Endodermal cell (in vitro differentiated cells): ENCODE results near the gene YEATS4. TPM values are rescaled to one million over a fixed set of nuclear protein-coding genes. Genes with fewer than 3 reads are reported as not detected.

ENCODE experiments used
- DNase-seq: peaks from one replicate; pipeline ENCODE4 v3.0.0-alpha.2; 2017
- H3K27ac ChIP-seq: 2 replicates; pipeline ENCODE4 v1.5.1; 2013; ENCODE audit warnings: mild to moderate bottlenecking, low read depth, low read length, moderate library complexity
- H3K27me3 ChIP-seq: 2 replicates; pipeline ENCODE4 v1.6.1; 2013; ENCODE audit warnings: mild to moderate bottlenecking, low read length, moderate library complexity; ENCODE audit not compliant: insufficient read depth, control insufficient read depth, poor library complexity, severe bottlenecking
- H3K36me3 ChIP-seq: 2 replicates; pipeline ENCODE4 v1.7.0; 2013; ENCODE audit warnings: mild to moderate bottlenecking, low read length, moderate library complexity; ENCODE audit not compliant: control insufficient read depth, insufficient read depth
- H3K4me1 ChIP-seq: one replicate; pipeline ENCODE4 v1.7.0; 2013; ENCODE audit warnings: low read length; ENCODE audit not compliant: control insufficient read depth, insufficient read depth
- H3K4me3 ChIP-seq: 2 replicates; pipeline ENCODE4 v1.5.1; 2013; ENCODE audit warnings: mild to moderate bottlenecking, low read length, moderate library complexity
- H3K9ac ChIP-seq: 2 replicates; pipeline ENCODE4 v1.6.1; 2013; ENCODE audit warnings: mild to moderate bottlenecking, low read length, moderate library complexity; ENCODE audit not compliant: poor library complexity, severe bottlenecking; ENCODE audit errors: extremely low read depth
- H3K9me3 ChIP-seq: 2 replicates; pipeline ENCODE4 v1.6.1; 2013; ENCODE audit warnings: mild to moderate bottlenecking, low read length, moderate library complexity; ENCODE audit not compliant: control insufficient read depth
- H3K27ac Mint-ChIP-seq: 2 replicates; pipeline ENCODE4 v1.8.0; 2020; ENCODE audit warnings: mixed read lengths
- H3K27me3 Mint-ChIP-seq: 2 replicates; pipeline ENCODE4 v1.8.0; 2021; ENCODE audit warnings: mild to moderate bottlenecking, mixed read lengths; ENCODE audit not compliant: insufficient read depth
- H3K36me3 Mint-ChIP-seq: 2 replicates; pipeline ENCODE4 v1.8.0; 2020; ENCODE audit warnings: low read depth, mixed read lengths
- H3K4me1 Mint-ChIP-seq: 2 replicates; pipeline ENCODE4 v1.8.0; 2020; ENCODE audit warnings: mixed read lengths
- H3K4me3 Mint-ChIP-seq: 2 replicates; pipeline ENCODE4 v1.8.0; 2020; ENCODE audit warnings: mild to moderate bottlenecking, moderate library complexity, mixed read lengths
- H3K9me3 Mint-ChIP-seq: 2 replicates; pipeline ENCODE4 v1.8.0; 2020; ENCODE audit warnings: mild to moderate bottlenecking, mixed read lengths
- CTCF ChIP-seq: fragments of 200-600 bp; sonication (generic); conservative IDR thresholded peaks from 2 replicates; pipeline ENCODE4 v1.5.0; 2021; ENCODE audit warnings: antibody characterized with exemption, mild to moderate bottlenecking
- WGBS, 2 experiments: methylation state at CpG; one replicate each; pipeline versions ENCODE4 v1.1.5 to v1.1.7; 2013; ENCODE audit warnings: missing lambda C conversion rate in 2 of 2, mixed read lengths in 1 of 2; ENCODE audit not compliant: insufficient coverage in 1 of 2, insufficient read length in 1 of 2; 5-methylcytosine and 5-hydroxymethylcytosine counted together
- total RNA-seq, 2 donors: library from RNA; stranded (reverse); fragmentation: NEBNext Ultra II Directional in 1 of 2; extraction: Animal tissue kit (Norgen Biotek cat#: 25700) in 1 of 2; gene quantifications; 2 replicates in 1 of 2; 3 replicates in 1 of 2; pipeline ENCODE4 v1.2.1, GENCODE V29; 2021

The YEATS4 gene
- total RNA-seq, 2 donors from 2014 or later: 37.0 to 40.9 TPM

- H3K36me3 ChIP-seq: peaks cover 88% of the 10 kb centered on the region
- H3K36me3 Mint-ChIP-seq: peaks cover 66% of the 10 kb centered on the region
- H3K27me3 ChIP-seq: no peaks in the 10 kb centered on the region
- H3K27ac ChIP-seq: no peak overlapping the region
- peaks cover 12% of the 10 kb centered on the region for H3K9me3 Mint-ChIP-seq
- no peaks in the 10 kb centered on the region for H3K27me3 Mint-ChIP-seq
- WGBS, 2 experiments: 96 to 100% methylated on average over 1 of the region's 1 CpG
- H3K4me3 ChIP-seq: no peak overlapping the region
- peaks cover 19% of the 10 kb centered on the region for H3K9me3 ChIP-seq
- no peaks in the 10 kb centered on the region for H3K4me1 ChIP-seq
- H3K4me1 Mint-ChIP-seq: no peaks in the 10 kb centered on the region
- H3K4me3 Mint-ChIP-seq: no peak overlapping the region
- TF ChIP-seq CTCF: no peak
- H3K27ac Mint-ChIP-seq: no peak overlapping the region
- H3K9ac ChIP-seq: no peak overlapping the region
- DNase-seq: no peak
Observed at GRCh38 chr12:69368171-69368570, 8.6 kb downstream of the YEATS4 start.

GRCh38 chr12:69383074-69383473, 23.5 kb downstream of the YEATS4 start:
- H3K27ac ChIP-seq: no peak overlapping the region
- peaks cover 69% of the 10 kb centered on the region for H3K36me3 ChIP-seq
- Mint-ChIP-seq H3K36me3 (peaks cover 62% of the 10 kb centered on the region), H3K9me3 (peaks cover 13% of the 10 kb centered on the region), H3K27ac (no peak overlapping the region), H3K27me3 (no peaks in the 10 kb centered on the region), H3K4me1 (peaks cover 8% of the 10 kb centered on the region), H3K4me3 (no peak overlapping the region)
- H3K4me1 ChIP-seq: no peaks in the 10 kb centered on the region
- WGBS, 2 experiments: 100% methylated on average over 1 of the region's 1 CpG; no CpG with 5 or more reads in 1 of the 2 experiments
- no peak overlapping the region for H3K9ac ChIP-seq
- peaks cover 11% of the 10 kb centered on the region for H3K9me3 ChIP-seq
- H3K27me3 ChIP-seq: no peaks in the 10 kb centered on the region
- no peak for TF ChIP-seq CTCF
- no peak for DNase-seq
- H3K4me3 ChIP-seq: no peak overlapping the region

- Histone ChIP-seq H3K27me3 (no peaks in the 10 kb centered on the region), H3K4me3 (no peak overlapping the region), H3K36me3 (peaks cover 58% of the 10 kb centered on the region), H3K9ac (no peak overlapping the region), H3K27ac (no peak overlapping the region), H3K9me3 (peaks cover 6% of the 10 kb centered on the region), H3K4me1 (no peaks in the 10 kb centered on the region)
- no peak overlapping the region for H3K4me3 Mint-ChIP-seq
- DNase-seq: no peak
- peaks cover 8% of the 10 kb centered on the region for H3K4me1 Mint-ChIP-seq
- H3K36me3 Mint-ChIP-seq: peaks cover 55% of the 10 kb centered on the region
- WGBS, 2 experiments: 93 to 97% methylated on average over 3 of the region's 3 CpGs
- H3K9me3 Mint-ChIP-seq: peaks cover 13% of the 10 kb centered on the region
- no peak overlapping the region for H3K27ac Mint-ChIP-seq
- no peak for TF ChIP-seq CTCF
- H3K27me3 Mint-ChIP-seq: no peaks in the 10 kb centered on the region
Observed at GRCh38 chr12:69385038-69385437, 25.5 kb downstream of the YEATS4 start.
